K562 (cell line): Measurements from ENCODE around the gene ITGB5. TPM values are rescaled to one million over a fixed set of nuclear protein-coding genes. Genes with fewer than 3 reads are reported as not detected.

Experiments
- DPF2 ChIP-seq: fragments of 450-650 bp; IDR thresholded peaks from 2 replicates; pipeline ENCODE4 v1.6.1; 2016
- NCOR1 ChIP-seq: fragments of 450-650 bp; IDR thresholded peaks from 2 replicates; pipeline ENCODE4 v1.6.1; 2016; ENCODE audit warnings: mild to moderate bottlenecking, moderate library complexity
- NFIX ChIP-seq: fragments of 250-450 bp; sonication (Bioruptor Pico); IDR thresholded peaks from 2 replicates; pipeline ENCODE4 v1.4.0; 2020; ENCODE audit warnings: low read depth, mild to moderate bottlenecking, moderate library complexity
- ZBED1 ChIP-seq: IDR thresholded peaks from 2 replicates; pipeline ENCODE4 v1.6.1; 2014
- ZNF133 ChIP-seq: fragments of 250-450 bp; sonication (Bioruptor Pico); IDR thresholded peaks from 2 replicates; pipeline ENCODE4 v1.4.0; 2020; ENCODE audit warnings: mild to moderate bottlenecking
- ZNF717 ChIP-seq: fragments of 250-450 bp; sonication (Bioruptor Pico); IDR thresholded peaks from 2 replicates; pipeline ENCODE4 v1.5.0; 2021
- polyA plus RNA-seq, 8 experiments: library from polyadenylated mRNA; depleted of rRNA in 4 of 8; stranded (reverse) in 5 of 8; unstranded in 3 of 8; fragments of >200 nt; fragmentation: Nextera tagmentation in 2 of 8; fragmentation: Illumina TruSeq in 1 of 8; extraction: Ambion mirVana in 2 of 8; extraction: Trizol in 1 of 8; gene quantifications; 2 replicates each; pipeline versions ENCODE4 v1.2.1 to v1.2.3, GENCODE V29; 2011 to 2014; ENCODE audit warnings: inconsistent platforms in 1 of 8, missing spikeins in 1 of 8
- total RNA-seq, 7 experiments: library from RNA; depleted of rRNA in 6 of 7; stranded (reverse); fragments of >200 nt in 6 of 7; fragmentation: Illumina TruSeq in 2 of 7; extraction: Trizol in 2 of 7; gene quantifications; 2 replicates each; pipeline versions ENCODE4 v1.2.1 to v1.2.3, GENCODE V29; 2011 to 2021; ENCODE audit warnings: low replicate concordance in 1 of 7
- TF ChIP-seq, protein P1 (sequence below): sonication (generic); formaldehyde crosslinking; IDR thresholded peaks from 2 replicates; pipeline ENCODE4 v1.8.0; 2023; ENCODE audit warnings: mild to moderate bottlenecking, missing genetic modification reagents
- TF ChIP-seq, protein P2 (sequence below): fragments of 450-650 bp; IDR thresholded peaks from one replicate; pipeline ENCODE4 v1.6.1; 2018; ENCODE audit warnings: mild to moderate bottlenecking, moderate library complexity; ENCODE audit not compliant: partially characterized antibody
- TF ChIP-seq, protein P3 (sequence below): fragments of 250-450 bp; sonication (Bioruptor Pico); IDR thresholded peaks from 2 replicates; pipeline ENCODE4 v1.8.0; 2022; ENCODE audit warnings: moderate library complexity, mild to moderate bottlenecking, inconsistent platforms

The ITGB5 gene
- total and polyA plus RNA-seq, 9 of the 15 experiments (the other 6 are each of a cell fraction or from before 2014, with no cell fraction given): 1.7 to 46.8 (median 9.9) TPM

DNA sequence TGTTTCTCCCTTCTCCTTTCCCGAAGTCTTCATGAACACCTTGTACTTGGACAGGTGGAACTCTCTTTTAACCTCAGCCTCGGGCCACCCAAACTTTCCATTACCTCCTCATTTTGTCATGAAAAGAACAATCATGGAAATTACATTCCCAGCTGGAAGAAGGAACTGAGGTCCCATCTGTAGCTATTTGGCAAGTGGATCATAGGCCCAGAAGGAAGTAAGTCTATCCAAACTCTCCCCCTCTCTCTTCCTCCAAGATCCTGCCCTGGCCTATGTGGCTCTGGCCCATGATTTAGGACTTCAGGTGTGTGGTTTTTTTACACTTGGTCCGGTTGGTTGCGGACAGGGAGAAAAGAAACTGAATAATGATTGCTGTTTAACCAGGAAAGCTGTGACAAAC lies 44.1 kb downstream of the ITGB5 start (continued):
- TF ChIP-seq, protein P1, sequence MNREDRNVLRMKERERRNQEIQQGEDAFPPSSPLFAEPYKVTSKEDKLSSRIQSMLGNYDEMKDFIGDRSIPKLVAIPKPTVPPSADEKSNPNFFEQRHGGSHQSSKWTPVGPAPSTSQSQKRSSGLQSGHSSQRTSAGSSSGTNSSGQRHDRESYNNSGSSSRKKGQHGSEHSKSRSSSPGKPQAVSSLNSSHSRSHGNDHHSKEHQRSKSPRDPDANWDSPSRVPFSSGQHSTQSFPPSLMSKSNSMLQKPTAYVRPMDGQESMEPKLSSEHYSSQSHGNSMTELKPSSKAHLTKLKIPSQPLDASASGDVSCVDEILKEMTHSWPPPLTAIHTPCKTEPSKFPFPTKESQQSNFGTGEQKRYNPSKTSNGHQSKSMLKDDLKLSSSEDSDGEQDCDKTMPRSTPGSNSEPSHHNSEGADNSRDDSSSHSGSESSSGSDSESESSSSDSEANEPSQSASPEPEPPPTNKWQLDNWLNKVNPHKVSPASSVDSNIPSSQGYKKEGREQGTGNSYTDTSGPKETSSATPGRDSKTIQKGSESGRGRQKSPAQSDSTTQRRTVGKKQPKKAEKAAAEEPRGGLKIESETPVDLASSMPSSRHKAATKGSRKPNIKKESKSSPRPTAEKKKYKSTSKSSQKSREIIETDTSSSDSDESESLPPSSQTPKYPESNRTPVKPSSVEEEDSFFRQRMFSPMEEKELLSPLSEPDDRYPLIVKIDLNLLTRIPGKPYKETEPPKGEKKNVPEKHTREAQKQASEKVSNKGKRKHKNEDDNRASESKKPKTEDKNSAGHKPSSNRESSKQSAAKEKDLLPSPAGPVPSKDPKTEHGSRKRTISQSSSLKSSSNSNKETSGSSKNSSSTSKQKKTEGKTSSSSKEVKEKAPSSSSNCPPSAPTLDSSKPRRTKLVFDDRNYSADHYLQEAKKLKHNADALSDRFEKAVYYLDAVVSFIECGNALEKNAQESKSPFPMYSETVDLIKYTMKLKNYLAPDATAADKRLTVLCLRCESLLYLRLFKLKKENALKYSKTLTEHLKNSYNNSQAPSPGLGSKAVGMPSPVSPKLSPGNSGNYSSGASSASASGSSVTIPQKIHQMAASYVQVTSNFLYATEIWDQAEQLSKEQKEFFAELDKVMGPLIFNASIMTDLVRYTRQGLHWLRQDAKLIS (CRISPR knock-in tag): no peak
- TF ChIP-seq NFIX: no peak
- TF ChIP-seq, protein P2, sequence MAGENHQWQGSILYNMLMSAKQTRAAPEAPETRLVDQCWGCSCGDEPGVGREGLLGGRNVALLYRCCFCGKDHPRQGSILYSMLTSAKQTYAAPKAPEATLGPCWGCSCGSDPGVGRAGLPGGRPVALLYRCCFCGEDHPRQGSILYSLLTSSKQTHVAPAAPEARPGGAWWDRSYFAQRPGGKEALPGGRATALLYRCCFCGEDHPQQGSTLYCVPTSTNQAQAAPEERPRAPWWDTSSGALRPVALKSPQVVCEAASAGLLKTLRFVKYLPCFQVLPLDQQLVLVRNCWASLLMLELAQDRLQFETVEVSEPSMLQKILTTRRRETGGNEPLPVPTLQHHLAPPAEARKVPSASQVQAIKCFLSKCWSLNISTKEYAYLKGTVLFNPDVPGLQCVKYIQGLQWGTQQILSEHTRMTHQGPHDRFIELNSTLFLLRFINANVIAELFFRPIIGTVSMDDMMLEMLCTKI: no peak
- no peak for TF ChIP-seq DPF2
- TF ChIP-seq ZBED1: no peak
- no peak for TF ChIP-seq ZNF133 (CRISPR knock-in tag)
- TF ChIP-seq ZNF717: no peak
- TF ChIP-seq, protein P3, sequence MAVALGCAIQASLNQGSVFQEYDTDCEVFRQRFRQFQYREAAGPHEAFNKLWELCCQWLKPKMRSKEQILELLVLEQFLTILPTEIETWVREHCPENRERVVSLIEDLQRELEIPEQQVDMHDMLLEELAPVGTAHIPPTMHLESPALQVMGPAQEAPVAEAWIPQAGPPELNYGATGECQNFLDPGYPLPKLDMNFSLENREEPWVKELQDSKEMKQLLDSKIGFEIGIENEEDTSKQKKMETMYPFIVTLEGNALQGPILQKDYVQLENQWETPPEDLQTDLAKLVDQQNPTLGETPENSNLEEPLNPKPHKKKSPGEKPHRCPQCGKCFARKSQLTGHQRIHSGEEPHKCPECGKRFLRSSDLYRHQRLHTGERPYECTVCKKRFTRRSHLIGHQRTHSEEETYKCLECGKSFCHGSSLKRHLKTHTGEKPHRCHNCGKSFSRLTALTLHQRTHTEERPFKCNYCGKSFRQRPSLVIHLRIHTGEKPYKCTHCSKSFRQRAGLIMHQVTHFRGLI (CRISPR knock-in tag): no peak
- TF ChIP-seq NCOR1: no peak
